Upper lobe of left lung (tissue), 6 donors: ENCODE results near the gene MICOS13. TPM values are rescaled to one million over a fixed set of nuclear protein-coding genes. Genes with fewer than 3 reads are reported as not detected.
"Not testable (repeated sequence)": the region's sequence is repeated elsewhere in the genome, so short reads cannot be mapped to it uniquely, and the experiment has no call there.

ENCODE experiments used
- ATAC-seq, 2 donors: fragments of 200-7000 bp; cut with Tn5 transposase; one replicate each; pipeline ENCODE4 v1.9.1; 2022; ENCODE audit warnings: mild to moderate bottlenecking in 2 of 2, moderate library complexity in 2 of 2; ENCODE audit not compliant: low FRiP score in 2 of 2
- DNase-seq, 2 donors: peaks; one replicate each; pipeline ENCODE4 v3.0.0-alpha.2; 2019 to 2020
- H3K27ac ChIP-seq, 4 donors: fragments of 200-600 bp; sonication (generic); one replicate each; pipeline ENCODE4 v1.5.1; 2016 to 2019
- H3K27me3 ChIP-seq, 4 donors: fragments of 200-600 bp; sonication (generic); one replicate each; pipeline ENCODE4 v1.5.1; 2017 to 2019
- H3K36me3 ChIP-seq, 4 donors: fragments of 200-600 bp; sonication (generic); one replicate each; pipeline ENCODE4 v1.5.1; 2016 to 2019
- H3K4me1 ChIP-seq, 4 donors: fragments of 200-600 bp; sonication (generic); one replicate each; pipeline ENCODE4 v1.5.1; 2018 to 2019
- H3K4me3 ChIP-seq, 4 donors: fragments of 200-600 bp; sonication (generic); one replicate each; pipeline ENCODE4 v1.5.1; 2017 to 2019; ENCODE audit warnings: mild to moderate bottlenecking in 2 of 4, moderate library complexity in 1 of 4
- H3K9me3 ChIP-seq, 4 donors: fragments of 200-600 bp; sonication (generic); one replicate each; pipeline ENCODE4 v1.5.1; 2018 to 2019
- EP300 ChIP-seq, 4 donors: sonication (generic); formaldehyde crosslinking; IDR thresholded peaks; one replicate each; pipeline ENCODE4 v1.5.1; 2017; ENCODE audit warnings: antibody characterized with exemption in 4 of 4, control low read depth in 2 of 4
- POLR2A ChIP-seq, 4 donors: fragments of 450-650 bp; IDR thresholded peaks; one replicate each; pipeline ENCODE4 v1.5.1; 2016 to 2017; ENCODE audit warnings: antibody characterized with exemption in 4 of 4, mild to moderate bottlenecking in 2 of 4
- POLR2AphosphoS5 ChIP-seq, 2 donors: sonication (generic); formaldehyde crosslinking; IDR thresholded peaks; one replicate each; pipeline ENCODE4 v1.5.1; 2017; ENCODE audit warnings: antibody characterized with exemption in 2 of 2
- WGBS, 2 donors: methylation state at CpG; one replicate each; pipeline ENCODE4 v1.1.5; 2017 to 2018; 5-methylcytosine and 5-hydroxymethylcytosine counted together
- total RNA-seq, 6 donors: library from RNA; depleted of rRNA in 4 of 6; stranded (reverse); fragments of >200 nt in 4 of 6; gene quantifications; one replicate each; pipeline versions ENCODE4 v1.1.0 to v1.2.1, GENCODE V29; 2016 to 2021
- TF ChIP-seq, protein P1 (sequence below), 6 experiments: fragments of 450-650 bp in 4 of 6; fragments of 200-600 bp in 2 of 6; sonication (generic) in 2 of 6; IDR thresholded peaks; one replicate each; pipeline ENCODE4 v1.5.1; 2016 to 2019; ENCODE audit warnings: antibody characterized with exemption in 6 of 6
- donor health status: DM: no; HTN: no; CAD: no; lungs with moderate emphysema.
- donor health status: DM: no; HTN: yes; CAD: no; lungs with severe emphysema.

MICOS13 gene
- total RNA-seq, 6 donors from 2014 or later, result 19.1 to 63.2 (median 34.2) TPM

DNA sequence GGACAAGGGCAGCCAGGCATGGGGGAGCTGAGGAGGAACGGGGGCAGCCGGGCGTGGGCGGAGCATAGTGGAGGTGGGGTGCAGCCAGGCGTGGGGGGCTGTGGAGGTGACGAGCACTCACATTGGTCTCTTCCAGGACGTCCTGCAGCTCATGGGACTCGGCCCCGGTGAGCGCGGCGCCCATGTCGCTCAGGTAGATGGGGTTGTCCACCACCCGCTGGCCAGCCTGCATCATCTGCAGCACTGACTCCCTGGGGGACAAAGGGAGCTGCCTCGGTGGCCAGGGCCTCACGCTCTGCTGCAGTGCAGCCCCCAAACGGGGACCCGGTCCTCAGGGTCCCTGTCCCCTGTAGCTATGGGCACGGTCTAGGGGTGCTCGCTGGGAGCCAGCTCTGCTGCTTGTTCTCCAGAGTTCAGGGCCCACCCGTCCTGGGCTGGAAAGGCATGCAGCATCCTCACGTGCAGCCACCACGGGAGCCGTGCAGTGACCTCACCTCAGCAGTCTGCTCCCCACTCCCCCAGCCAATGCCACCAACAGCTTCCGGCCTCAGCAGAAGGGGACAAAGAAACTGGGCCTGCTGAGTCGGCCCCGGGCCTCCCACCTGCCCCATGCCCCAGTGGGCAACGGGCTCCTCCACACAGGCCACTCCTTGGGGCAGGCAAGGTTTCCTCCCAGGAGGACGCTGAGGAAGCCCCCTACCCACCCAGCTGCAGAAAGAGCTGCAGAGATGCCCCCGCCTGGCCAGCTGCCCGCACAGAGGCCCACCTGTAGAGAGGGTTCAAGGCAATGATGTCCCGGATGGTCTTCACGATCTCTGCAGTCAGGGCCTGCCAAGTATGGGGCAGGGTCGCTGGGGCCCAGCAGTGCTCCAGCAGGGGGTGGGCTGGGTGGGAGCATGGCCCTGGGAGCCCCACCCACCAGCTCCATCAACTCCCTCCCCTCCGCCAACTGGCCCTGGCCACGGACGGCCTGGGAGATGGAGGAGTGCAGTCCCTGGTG is 27.6 kb upstream of the MICOS13 start:
- WGBS, 2 donors, result 90 to 97% methylated on average over 16 to 33 of the region's 37 CpGs
- ATAC-seq, result peak in 1 of 2 donors; percentile 2

DNA sequence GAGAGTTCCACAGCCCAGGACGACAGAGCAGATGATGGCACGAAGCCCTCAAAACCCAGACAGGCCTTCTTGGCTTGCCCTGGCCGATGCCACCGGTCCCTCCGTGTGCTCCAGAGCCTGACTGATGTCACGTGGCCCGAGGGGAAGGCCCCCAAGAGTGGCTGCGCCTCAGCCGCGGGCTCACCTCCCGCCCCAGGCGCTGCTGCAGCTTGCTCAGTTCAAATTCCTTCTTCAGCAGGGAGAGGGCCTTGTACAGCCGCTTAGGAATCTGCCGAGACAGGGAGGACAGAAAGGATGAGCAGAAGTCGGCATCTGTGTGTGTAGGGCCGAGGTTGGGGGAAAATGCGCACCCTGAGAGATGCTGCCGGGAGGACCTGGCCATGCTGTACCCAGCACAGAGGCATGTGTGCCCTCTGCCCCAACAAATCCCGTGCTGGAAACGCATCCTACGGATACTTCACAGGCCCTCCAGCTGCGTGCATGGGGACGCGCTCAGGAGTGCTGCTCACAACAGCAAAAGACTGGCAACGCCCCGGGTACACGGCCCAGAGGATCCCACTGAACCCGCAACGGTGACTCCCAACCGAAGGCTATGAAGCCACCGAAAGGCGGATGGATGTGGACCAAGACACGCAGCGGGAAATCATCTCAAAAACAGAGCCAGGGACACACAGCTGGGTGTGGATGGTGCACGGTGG is 26.7 kb upstream of the MICOS13 start:
- ATAC-seq (no peak), DNase-seq (peak in 1 of 2 donors; percentile 54)
- 93 to 96% methylated on average over 17 to 35 of the region's 35 CpGs for WGBS, 2 donors
- Histone ChIP-seq H3K9me3 (no peaks in the 10 kb centered on the region), H3K27me3 (no peaks in the 10 kb centered on the region), H3K4me1 (no peaks in the 10 kb centered on the region), H3K4me3 (no peak overlapping the region), H3K27ac (no peak overlapping the region), H3K36me3 (peaks cover 36 to 93% (median 77%) of the 10 kb centered on the region in 4 donors)
- no peak for TF ChIP-seq POLR2AphosphoS5 (IDR thresholded peaks at IDR 0.05)
- TF ChIP-seq POLR2A (IDR thresholded peaks at IDR 0.05), result no peak
- TF ChIP-seq, protein P1, sequence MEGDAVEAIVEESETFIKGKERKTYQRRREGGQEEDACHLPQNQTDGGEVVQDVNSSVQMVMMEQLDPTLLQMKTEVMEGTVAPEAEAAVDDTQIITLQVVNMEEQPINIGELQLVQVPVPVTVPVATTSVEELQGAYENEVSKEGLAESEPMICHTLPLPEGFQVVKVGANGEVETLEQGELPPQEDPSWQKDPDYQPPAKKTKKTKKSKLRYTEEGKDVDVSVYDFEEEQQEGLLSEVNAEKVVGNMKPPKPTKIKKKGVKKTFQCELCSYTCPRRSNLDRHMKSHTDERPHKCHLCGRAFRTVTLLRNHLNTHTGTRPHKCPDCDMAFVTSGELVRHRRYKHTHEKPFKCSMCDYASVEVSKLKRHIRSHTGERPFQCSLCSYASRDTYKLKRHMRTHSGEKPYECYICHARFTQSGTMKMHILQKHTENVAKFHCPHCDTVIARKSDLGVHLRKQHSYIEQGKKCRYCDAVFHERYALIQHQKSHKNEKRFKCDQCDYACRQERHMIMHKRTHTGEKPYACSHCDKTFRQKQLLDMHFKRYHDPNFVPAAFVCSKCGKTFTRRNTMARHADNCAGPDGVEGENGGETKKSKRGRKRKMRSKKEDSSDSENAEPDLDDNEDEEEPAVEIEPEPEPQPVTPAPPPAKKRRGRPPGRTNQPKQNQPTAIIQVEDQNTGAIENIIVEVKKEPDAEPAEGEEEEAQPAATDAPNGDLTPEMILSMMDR (IDR thresholded peaks at IDR 0.05), result no peak
- TF ChIP-seq EP300 (IDR thresholded peaks at IDR 0.05), result no peak

More for the DNA sequence above, 27.6 kb upstream of the MICOS13 start:
- Histone ChIP-seq H3K4me3 (no peak overlapping the region), H3K27ac (no peak overlapping the region), H3K4me1 (no peaks in the 10 kb centered on the region), H3K9me3 (no peaks in the 10 kb centered on the region), H3K27me3 (no peaks in the 10 kb centered on the region), H3K36me3 (peaks cover 39 to 97% (median 84%) of the 10 kb centered on the region in 4 donors)
- TF ChIP-seq, protein P1 (IDR thresholded peaks at IDR 0.05), result no peak
- TF ChIP-seq POLR2AphosphoS5 (IDR thresholded peaks at IDR 0.05), result no peak
- no peak for TF ChIP-seq POLR2A (IDR thresholded peaks at IDR 0.05)
- no peak for TF ChIP-seq EP300 (IDR thresholded peaks at IDR 0.05)
- DNase-seq, result peak in 1 of 2 donors; percentile 84

DNA sequence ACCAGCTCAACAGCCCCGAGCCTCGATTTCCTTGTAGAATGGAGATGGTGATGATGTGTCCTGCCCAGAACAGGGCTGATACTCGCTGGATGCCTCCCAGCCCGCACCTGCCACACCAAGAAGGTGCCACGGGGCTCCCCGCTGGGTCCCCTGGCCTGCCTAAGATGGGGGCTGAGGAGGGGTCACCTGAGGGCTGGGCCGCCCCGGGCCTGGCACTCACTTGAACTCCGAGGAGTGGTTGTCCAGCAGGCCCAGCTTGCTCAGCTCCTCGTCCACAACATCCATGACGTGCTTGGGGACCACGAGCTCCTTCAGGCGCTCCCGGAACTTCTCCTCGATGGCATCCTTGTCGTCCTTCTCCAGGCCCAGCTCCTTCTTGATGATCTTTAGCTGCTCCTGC is 25.2 kb upstream of the MICOS13 start:
- ATAC-seq, result no peak
- whole genome bisulfite sequencing, 2 donors, result 92 to 93% methylated on average over 16 of the region's 16 CpGs
- Histone ChIP-seq H3K4me1 (no peaks in the 10 kb centered on the region), H3K4me3 (no peak overlapping the region), H3K36me3 (peaks cover 26 to 88% (median 71%) of the 10 kb centered on the region in 4 donors), H3K27ac (no peak overlapping the region), H3K9me3 (no peaks in the 10 kb centered on the region), H3K27me3 (no peaks in the 10 kb centered on the region)
- peak in 1 of 2 donors; percentile 75 for DNase-seq
- TF ChIP-seq EP300 (IDR thresholded peaks at IDR 0.05) (no peak), POLR2AphosphoS5 (IDR thresholded peaks at IDR 0.05) (no peak), POLR2A (IDR thresholded peaks at IDR 0.05) (no peak)
- TF ChIP-seq, protein P1 (IDR thresholded peaks at IDR 0.05), result no peak

DNA sequence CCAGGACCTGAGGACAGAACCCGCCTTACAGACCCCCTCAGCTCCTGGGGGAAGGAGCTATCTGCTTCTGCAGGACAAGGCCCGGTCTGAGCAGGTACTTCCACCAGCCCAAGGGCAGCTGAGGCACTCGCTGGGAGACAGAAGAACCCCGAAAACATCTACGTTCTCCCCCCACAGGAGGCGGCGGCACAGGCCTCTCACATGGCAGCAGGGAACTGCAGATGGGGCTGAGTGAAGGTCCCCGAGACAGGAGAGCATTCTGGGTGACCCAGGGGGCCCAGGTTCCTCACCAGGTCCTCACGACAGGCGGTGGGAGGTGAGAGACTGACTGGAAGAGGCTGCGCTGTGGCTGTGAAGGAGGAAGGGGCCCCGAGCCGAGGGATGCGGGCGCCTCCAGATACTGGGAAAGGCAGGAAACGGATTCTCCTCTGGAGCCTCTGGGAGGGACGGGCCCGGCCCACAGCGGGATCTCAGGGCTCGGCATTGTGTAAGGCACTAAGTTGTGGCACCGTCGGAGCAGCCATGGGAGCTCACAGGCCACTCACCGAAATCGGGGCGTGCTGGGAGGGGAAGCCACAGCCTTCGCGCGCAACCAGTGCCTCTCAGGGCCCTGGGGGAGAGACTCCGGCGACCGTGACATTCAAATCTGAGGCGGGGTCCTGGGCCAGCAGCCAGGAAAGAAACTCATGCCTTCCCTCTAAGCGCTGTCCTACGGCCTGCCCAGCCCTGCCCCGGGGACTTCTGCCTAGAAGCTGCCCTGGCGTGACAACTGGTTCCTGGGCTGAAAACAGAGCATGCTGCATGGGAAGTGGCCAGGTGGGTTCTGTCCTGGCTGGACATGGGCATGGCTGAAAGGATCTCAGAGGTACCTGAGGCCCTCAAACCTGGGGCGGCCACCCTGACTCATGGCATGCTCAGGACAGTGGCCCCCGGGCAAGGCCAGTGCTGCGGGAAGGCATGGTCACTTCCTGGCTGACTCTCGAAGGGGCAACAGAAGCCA is 23.8 kb upstream of the MICOS13 start:
- TF ChIP-seq POLR2A (IDR thresholded peaks at IDR 0.05) (no peak), EP300 (IDR thresholded peaks at IDR 0.05) (no peak), POLR2AphosphoS5 (IDR thresholded peaks at IDR 0.05) (no peak)
- TF ChIP-seq, protein P1 (IDR thresholded peaks at IDR 0.05), result no peak
- peaks cover 23 to 88% (median 72%) of the 10 kb centered on the region in 4 donors for H3K36me3 ChIP-seq

DNA sequence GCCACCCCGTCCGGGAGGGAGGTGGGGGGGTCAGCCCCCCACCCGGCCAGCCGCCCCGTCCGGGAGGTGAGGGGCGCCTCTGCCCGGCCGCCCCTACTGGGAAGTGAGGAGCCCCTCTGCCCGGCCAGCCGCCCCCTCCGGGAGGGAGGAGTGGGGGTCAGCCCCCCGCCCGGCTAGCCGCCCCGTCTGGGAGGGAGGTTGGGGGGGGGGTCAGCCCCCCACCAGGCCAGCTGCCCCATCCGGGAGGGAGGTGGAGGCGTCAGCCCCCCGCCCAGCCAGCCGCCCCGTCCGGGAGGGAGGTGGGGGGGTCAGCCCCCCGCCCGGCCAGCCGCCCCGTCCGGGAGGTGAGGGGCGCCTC is 21.7 kb upstream of the MICOS13 start:
- peak in 1 of 2 donors; percentile 63 for DNase-seq
- ATAC-seq, H3K9me3 ChIP-seq, H3K4me3 ChIP-seq, H3K27me3 ChIP-seq, H3K4me1 ChIP-seq, H3K27ac ChIP-seq: not testable (repeated sequence)
- whole genome bisulfite sequencing, 2 donors, result 100% methylated on average over 5 of the region's 28 CpGs; no CpG with 5 or more reads in 1 of the 2 donors
- H3K36me3 ChIP-seq, result peaks cover 26 to 89% (median 72%) of the 10 kb centered on the region in 4 donors

More for the DNA sequence above, 23.8 kb upstream of the MICOS13 start:
- no peaks in the 10 kb centered on the region for H3K27me3 ChIP-seq
- no peak overlapping the region for H3K27ac ChIP-seq
- no peak for ATAC-seq
- no peaks in the 10 kb centered on the region for H3K4me1 ChIP-seq
- H3K9me3 ChIP-seq, result no peaks in the 10 kb centered on the region
- no peak overlapping the region for H3K4me3 ChIP-seq
- 95 to 97% methylated on average over 22 to 35 of the region's 40 CpGs for WGBS, 2 donors
- peak in 1 of 2 donors; percentile 66 for DNase-seq
